Measurements from ENCODE around the gene SERPINA5. TPM values are rescaled to one million over a fixed set of nuclear protein-coding genes. Genes with fewer than 3 reads are reported as not detected.

Gene SERPINA5
- total and polyA plus RNA-seq, 3 experiments from 2014 or later, result not detected

- no peaks in the 10 kb centered on the region for H3K27me3 ChIP-seq (ENCODE audit: insufficient read depth, low read length, poor library complexity, severe bottlenecking)
- no peaks in the 10 kb centered on the region for H3K36me3 ChIP-seq (ENCODE audit: insufficient read depth, low read length)
- POLR2A ChIA-PET, result no interaction called here
- CTCF ChIA-PET, result no interaction called here
- DNase-seq, result no peak
- peaks cover 10 to 50% of the 10 kb centered on the region in 2 donors for H3K27me3 Mint-ChIP-seq
- H3K4me3 Mint-ChIP-seq, result no peak overlapping the region
- no peaks in the 10 kb centered on the region for H3K4me1 ChIP-seq (ENCODE audit: insufficient read depth, low read length)
- H3K36me3 Mint-ChIP-seq, result no peaks in the 10 kb centered on the region
- H3K27ac Mint-ChIP-seq, result no peak overlapping the region
- H3K9me3 Mint-ChIP-seq, result peaks cover 0 to 10% (median 5%) of the 10 kb centered on the region in 5 donors
- no peak overlapping the region for H3K27ac ChIP-seq (ENCODE audit: low read depth, low read length)
- no peak overlapping the region for H3K4me3 ChIP-seq (ENCODE audit: low read length)
- no peaks in the 10 kb centered on the region for H3K4me1 Mint-ChIP-seq
- no peaks in the 10 kb centered on the region for H3K9me3 ChIP-seq (ENCODE audit: low read length)
Observed at GRCh38 chr14:94559638-94560290, 21.5 kb upstream of the SERPINA5 start.

DNA sequence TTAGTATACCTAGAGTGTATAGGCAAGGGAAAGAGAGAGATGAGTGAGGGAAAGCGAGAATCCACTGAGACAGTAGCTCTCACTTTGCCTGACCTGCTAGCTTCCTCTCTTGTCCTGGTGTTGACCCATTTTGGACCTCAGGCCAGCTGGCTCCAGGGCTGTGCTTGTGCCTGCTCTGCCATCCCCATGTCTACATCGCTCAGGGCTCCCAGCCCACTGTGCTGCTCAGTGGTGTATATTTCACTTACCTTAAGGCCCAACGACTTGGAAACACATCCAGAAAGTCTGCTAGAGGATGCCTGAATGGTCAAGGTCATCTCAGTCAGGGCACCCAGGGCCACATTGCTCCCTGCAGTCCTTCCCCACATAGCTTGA, 20.9 kb upstream of the SERPINA5 start:
- Mint-ChIP-seq H3K27ac (no peak overlapping the region), H3K27me3 (peaks cover 10 to 45% of the 10 kb centered on the region in 2 donors), H3K9me3 (peaks cover 0 to 6% (median 2%) of the 10 kb centered on the region in 5 donors), H3K36me3 (no peaks in the 10 kb centered on the region), H3K4me1 (no peaks in the 10 kb centered on the region), H3K4me3 (no peak overlapping the region)
- no peaks in the 10 kb centered on the region for H3K4me1 ChIP-seq (ENCODE audit: insufficient read depth, low read length)
- H3K4me3 ChIP-seq (ENCODE audit: low read length), result no peak overlapping the region
- no peaks in the 10 kb centered on the region for H3K27me3 ChIP-seq (ENCODE audit: insufficient read depth, low read length, poor library complexity, severe bottlenecking)
- H3K36me3 ChIP-seq (ENCODE audit: insufficient read depth, low read length), result no peaks in the 10 kb centered on the region
- POLR2A ChIA-PET, result no interaction called here
- CTCF ChIA-PET, result no interaction called here
- no peak for DNase-seq
- no peaks in the 10 kb centered on the region for H3K9me3 ChIP-seq (ENCODE audit: low read length)
- H3K27ac ChIP-seq (ENCODE audit: low read depth, low read length), result no peak overlapping the region

GRCh38 chr14:94560751-94561655, 20.2 kb upstream of the SERPINA5 start, which contains the start of gene SERPINA4:
Gene SERPINA4, plus strand, starts transcription at chr14:94561442. Its CDS starts 2,041 bp downstream, at chr14:94563483.
- no peak within 1 kb of the TSS for H3K4me3 Mint-ChIP-seq
- CTCF ChIA-PET, result no interaction called here

DNA sequence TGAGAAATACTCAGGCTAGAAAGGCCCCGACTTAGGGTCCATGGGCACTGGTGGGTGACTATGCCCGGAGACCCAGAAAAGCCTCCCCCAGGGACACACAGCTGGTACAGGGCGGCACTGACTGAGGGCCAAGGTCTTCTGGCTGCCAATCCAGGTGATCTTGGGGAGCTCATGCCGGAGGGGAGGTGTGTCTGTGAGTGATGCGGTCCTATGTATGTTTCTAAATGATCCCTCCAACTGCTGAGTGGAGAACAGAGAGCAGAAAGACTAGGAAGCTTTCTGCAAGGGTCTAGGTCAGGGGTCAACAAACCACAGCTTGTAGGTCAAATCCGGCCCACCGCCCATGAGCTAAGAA, 19.6 kb upstream of the SERPINA5 start:
- no peaks in the 10 kb centered on the region for H3K36me3 ChIP-seq (ENCODE audit: insufficient read depth, low read length)
- peaks cover 8 to 42% of the 10 kb centered on the region in 2 donors for H3K27me3 Mint-ChIP-seq
- ChIA-PET CTCF (no interaction called here), POLR2A (no interaction called here)
- H3K4me3 ChIP-seq (ENCODE audit: low read length), result no peak overlapping the region
- no peaks in the 10 kb centered on the region for H3K27me3 ChIP-seq (ENCODE audit: insufficient read depth, low read length, poor library complexity, severe bottlenecking)
- DNase-seq, result no peak
- no peaks in the 10 kb centered on the region for H3K36me3 Mint-ChIP-seq
- peaks cover 0 to 6% (median 0%) of the 10 kb centered on the region in 5 donors for H3K9me3 Mint-ChIP-seq
- no peaks in the 10 kb centered on the region for H3K9me3 ChIP-seq (ENCODE audit: low read length)
- H3K27ac Mint-ChIP-seq, result no peak overlapping the region
- H3K4me3 Mint-ChIP-seq, result no peak overlapping the region
- H3K4me1 Mint-ChIP-seq, result no peaks in the 10 kb centered on the region
- H3K27ac ChIP-seq (ENCODE audit: low read depth, low read length), result no peak overlapping the region
- H3K4me1 ChIP-seq (ENCODE audit: insufficient read depth, low read length), result no peaks in the 10 kb centered on the region

More at GRCh38 chr14:94560751-94561655, 20.2 kb upstream of the SERPINA5 start, which contains the start of gene SERPINA4:
- H3K27me3 ChIP-seq (ENCODE audit: insufficient read depth, low read length, poor library complexity, severe bottlenecking), result no peaks in the 10 kb centered on the region
- Mint-ChIP-seq H3K36me3 (no peaks in the 10 kb centered on the region), H3K9me3 (peaks cover 0 to 4% (median 0%) of the 10 kb centered on the region in 5 donors), H3K4me1 (no peaks in the 10 kb centered on the region), H3K27ac (no peak within 1 kb of the TSS), H3K27me3 (peaks cover 10 to 42% of the 10 kb centered on the region in 2 donors)
- POLR2A ChIA-PET, result no interaction called here
- no peak within 1 kb of the TSS for H3K27ac ChIP-seq (ENCODE audit: low read depth, low read length)
- H3K36me3 ChIP-seq (ENCODE audit: insufficient read depth, low read length), result no peaks in the 10 kb centered on the region
- H3K4me1 ChIP-seq (ENCODE audit: insufficient read depth, low read length), result no peaks in the 10 kb centered on the region
- DNase-seq, result no peak
- H3K9me3 ChIP-seq (ENCODE audit: low read length), result no peaks in the 10 kb centered on the region
- no peak within 1 kb of the TSS for H3K4me3 ChIP-seq (ENCODE audit: low read length)

GRCh38 chr14:94562022-94562421, 19.2 kb upstream of the SERPINA5 start:
- Mint-ChIP-seq H3K27me3 (peaks cover 7 to 38% of the 10 kb centered on the region in 2 donors), H3K4me1 (no peaks in the 10 kb centered on the region), H3K36me3 (no peaks in the 10 kb centered on the region), H3K9me3 (peaks cover 0 to 6% (median 0%) of the 10 kb centered on the region in 5 donors), H3K27ac (no peak overlapping the region), H3K4me3 (no peak overlapping the region)
- Histone ChIP-seq H3K36me3 (ENCODE audit: insufficient read depth, low read length) (no peaks in the 10 kb centered on the region), H3K4me3 (ENCODE audit: low read length) (no peak overlapping the region), H3K9me3 (ENCODE audit: low read length) (no peaks in the 10 kb centered on the region), H3K27ac (ENCODE audit: low read depth, low read length) (no peak overlapping the region), H3K27me3 (ENCODE audit: insufficient read depth, low read length, poor library complexity, severe bottlenecking) (no peaks in the 10 kb centered on the region), H3K4me1 (ENCODE audit: insufficient read depth, low read length) (no peaks in the 10 kb centered on the region)
- DNase-seq, result no peak
- ChIA-PET POLR2A (no interaction called here), CTCF (no interaction called here)

GRCh38 chr14:94562941-94563883, 18.0 kb upstream of the SERPINA5 start:
- Mint-ChIP-seq H3K4me3 (no peak overlapping the region), H3K27ac (no peak overlapping the region), H3K9me3 (peaks cover 0 to 7% (median 0%) of the 10 kb centered on the region in 5 donors), H3K4me1 (no peaks in the 10 kb centered on the region), H3K36me3 (no peaks in the 10 kb centered on the region), H3K27me3 (peaks cover 8 to 37% of the 10 kb centered on the region in 2 donors)
- no peak for DNase-seq
- Histone ChIP-seq H3K4me3 (ENCODE audit: low read length) (no peak overlapping the region), H3K27ac (ENCODE audit: low read depth, low read length) (no peak overlapping the region), H3K4me1 (ENCODE audit: insufficient read depth, low read length) (no peaks in the 10 kb centered on the region), H3K36me3 (ENCODE audit: insufficient read depth, low read length) (no peaks in the 10 kb centered on the region), H3K27me3 (ENCODE audit: insufficient read depth, low read length, poor library complexity, severe bottlenecking) (no peaks in the 10 kb centered on the region), H3K9me3 (ENCODE audit: low read length) (no peaks in the 10 kb centered on the region)
- ChIA-PET POLR2A (no interaction called here), CTCF (no interaction called here)

DNA sequence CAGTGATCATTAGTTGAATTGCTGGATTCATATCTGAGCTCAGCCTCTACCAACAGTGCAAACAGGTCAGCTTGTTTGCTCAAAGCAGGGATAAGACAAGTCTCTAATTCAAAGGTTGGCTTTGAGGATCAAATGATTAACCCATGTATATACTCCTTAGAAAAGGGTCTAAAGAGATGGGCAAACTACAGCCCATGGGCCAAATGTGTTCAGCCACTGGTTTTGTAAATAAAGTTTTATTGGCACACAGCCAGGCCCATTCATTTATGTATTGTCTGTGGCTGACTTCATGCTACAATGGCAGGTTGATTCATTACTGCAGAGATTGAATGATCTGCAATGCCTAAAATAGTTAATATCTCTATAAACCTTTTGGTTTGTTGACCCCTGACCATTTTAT, 16.8 kb upstream of the SERPINA5 start:
- peaks cover 0 to 7% (median 0%) of the 10 kb centered on the region in 5 donors for H3K9me3 Mint-ChIP-seq

More for the DNA sequence above, 16.8 kb upstream of the SERPINA5 start:
- Mint-ChIP-seq H3K27me3 (peaks cover 10 to 33% of the 10 kb centered on the region in 2 donors), H3K4me1 (no peaks in the 10 kb centered on the region), H3K27ac (no peak overlapping the region), H3K36me3 (no peaks in the 10 kb centered on the region), H3K4me3 (no peak overlapping the region)
- Histone ChIP-seq H3K4me3 (ENCODE audit: low read length) (no peak overlapping the region), H3K27me3 (ENCODE audit: insufficient read depth, low read length, poor library complexity, severe bottlenecking) (no peaks in the 10 kb centered on the region), H3K4me1 (ENCODE audit: insufficient read depth, low read length) (no peaks in the 10 kb centered on the region), H3K36me3 (ENCODE audit: insufficient read depth, low read length) (no peaks in the 10 kb centered on the region), H3K9me3 (ENCODE audit: low read length) (no peaks in the 10 kb centered on the region), H3K27ac (ENCODE audit: low read depth, low read length) (no peak overlapping the region)
- POLR2A ChIA-PET, result no interaction called here
- CTCF ChIA-PET, result no interaction called here
- no peak for DNase-seq
